Tibial nerve (tissue), 4 donors: ENCODE results near the gene COMMD2. TPM values are rescaled to one million over a fixed set of nuclear protein-coding genes. Genes with fewer than 3 reads are reported as not detected.

Experiments
- DNase-seq, 2 donors: peaks; one replicate each; pipeline ENCODE4 v3.0.0-alpha.2; 2019; ENCODE audit warnings: low spot score in 2 of 2
- H3K27ac ChIP-seq, 4 donors: fragments of 200-600 bp; sonication (generic) in 3 of 4; one replicate each; pipeline ENCODE4 v1.5.1; 2017 to 2019; ENCODE audit warnings: mild to moderate bottlenecking in 1 of 4
- H3K27me3 ChIP-seq, 2 donors: fragments of 200-600 bp; sonication (generic) in 1 of 2; one replicate each; pipeline versions ENCODE4 v1.5.1 to v1.6.0; 2017 to 2019
- H3K36me3 ChIP-seq, 3 donors: fragments of 200-600 bp; sonication (generic); one replicate each; pipeline ENCODE4 v1.5.1; 2018 to 2019
- H3K4me1 ChIP-seq, 4 donors: fragments of 200-600 bp; sonication (generic) in 3 of 4; one replicate each; pipeline ENCODE4 v1.5.1; 2017 to 2019
- H3K4me3 ChIP-seq, 4 donors: fragments of 200-600 bp; sonication (generic) in 3 of 4; one replicate each; pipeline ENCODE4 v1.5.1; 2017 to 2019; ENCODE audit warnings: mild to moderate bottlenecking in 1 of 4, moderate library complexity in 1 of 4
- H3K9me3 ChIP-seq, 4 donors: fragments of 200-600 bp; sonication (generic) in 3 of 4; one replicate each; pipeline ENCODE4 v1.5.1; 2017 to 2019
- CTCF ChIP-seq, 5 experiments: fragments of 200-600 bp in 3 of 5; fragments of 450-650 bp in 2 of 5; sonication (generic) in 3 of 5; IDR thresholded peaks; one replicate each; pipeline ENCODE4 v1.5.1; 2016 to 2019; ENCODE audit warnings: antibody characterized with exemption in 5 of 5, mild to moderate bottlenecking in 3 of 5, moderate library complexity in 2 of 5
- EP300 ChIP-seq, 2 donors: sonication (generic); formaldehyde crosslinking; IDR thresholded peaks; one replicate each; pipeline ENCODE4 v1.6.1; 2017; ENCODE audit warnings: antibody characterized with exemption in 2 of 2, mild to moderate bottlenecking in 1 of 2
- POLR2A ChIP-seq, 2 donors: fragments of 450-650 bp; IDR thresholded peaks; one replicate each; pipeline ENCODE4 v1.6.1; 2017; ENCODE audit warnings: antibody characterized with exemption in 2 of 2, mild to moderate bottlenecking in 2 of 2, moderate library complexity in 2 of 2
- whole genome bisulfite sequencing, 2 donors: methylation state at CpG; one replicate each; pipeline ENCODE4 v1.1.5; 2018; 5-methylcytosine and 5-hydroxymethylcytosine counted together
- total RNA-seq, 4 donors: library from RNA; depleted of rRNA; stranded (reverse); fragments of >200 nt; gene quantifications; one replicate each; pipeline ENCODE4 v1.1.0, GENCODE V29; 2016

The COMMD2 gene
- total RNA-seq, 4 donors from 2014 or later, result 18.6 to 28.2 (median 22.3) TPM

GRCh38 chr3:149723781-149724180 lies 28.5 kb downstream of the COMMD2 start:
- Histone ChIP-seq H3K27me3 (no peaks in the 10 kb centered on the region), H3K9me3 (peaks cover 0 to 16% (median 3%) of the 10 kb centered on the region in 4 donors), H3K27ac (no peak overlapping the region), H3K36me3 (peaks cover 0 to 7% (median 0%) of the 10 kb centered on the region in 3 donors), H3K4me1 (no peaks in the 10 kb centered on the region), H3K4me3 (no peak overlapping the region)
- no peak for DNase-seq
- TF ChIP-seq EP300 (IDR thresholded peaks at IDR 0.05), result no peak
- TF ChIP-seq CTCF (IDR thresholded peaks at IDR 0.05), result no peak
- TF ChIP-seq POLR2A (IDR thresholded peaks at IDR 0.05), result no peak

- Histone ChIP-seq H3K4me3 (no peak overlapping the region), H3K27ac (no peak overlapping the region), H3K9me3 (peaks cover 0 to 16% (median 3%) of the 10 kb centered on the region in 4 donors), H3K27me3 (no peaks in the 10 kb centered on the region), H3K4me1 (peaks cover 0 to 7% (median 3%) of the 10 kb centered on the region in 4 donors), H3K36me3 (peaks cover 0 to 7% (median 0%) of the 10 kb centered on the region in 3 donors)
- 88 to 90% methylated on average over 2 of the region's 2 CpGs for WGBS, 2 donors
- TF ChIP-seq EP300 (IDR thresholded peaks at IDR 0.05), result no peak
- no peak for TF ChIP-seq POLR2A (IDR thresholded peaks at IDR 0.05)
- no peak for TF ChIP-seq CTCF (IDR thresholded peaks at IDR 0.05)
- DNase-seq, result no peak
These were observed 31.4 kb downstream of the COMMD2 start for GRCh38 chr3:149720918-149721317.

- no peak for TF ChIP-seq POLR2A (IDR thresholded peaks at IDR 0.05)
- TF ChIP-seq EP300 (IDR thresholded peaks at IDR 0.05), result peak in 1 of 2 donors; percentile 28
- TF ChIP-seq CTCF (IDR thresholded peaks at IDR 0.05), result peak; percentile 57 to 87 (median 65)
- H3K27me3 ChIP-seq, result no peaks in the 10 kb centered on the region
- H3K9me3 ChIP-seq, result peaks cover 0 to 16% (median 3%) of the 10 kb centered on the region in 4 donors
- H3K27ac ChIP-seq, result peak overlapping the region in 2 of 4 donors; percentile 17 to 22
- no peak overlapping the region for H3K4me3 ChIP-seq
- WGBS, 2 donors, result 9 to 12% methylated on average over 2 of the region's 2 CpGs
- H3K4me1 ChIP-seq, result peaks cover 0 to 7% (median 3%) of the 10 kb centered on the region in 4 donors
- peak; percentile 36 to 87 for DNase-seq
- no peaks in the 10 kb centered on the region for H3K36me3 ChIP-seq
These were observed 34.8 kb downstream of the COMMD2 start for GRCh38 chr3:149717391-149718056.

GRCh38 chr3:149716984-149717383 lies 35.3 kb downstream of the COMMD2 start:
- Histone ChIP-seq H3K27ac (peak overlapping the region in 2 of 4 donors; percentile 17 to 22), H3K36me3 (no peaks in the 10 kb centered on the region), H3K4me1 (peaks cover 0 to 7% (median 3%) of the 10 kb centered on the region in 4 donors), H3K27me3 (no peaks in the 10 kb centered on the region), H3K9me3 (peaks cover 0 to 15% (median 3%) of the 10 kb centered on the region in 4 donors), H3K4me3 (no peak overlapping the region)
- DNase-seq, result no peak
- WGBS, 2 donors, result 70 to 71% methylated on average over 6 of the region's 6 CpGs
- no peak for TF ChIP-seq EP300 (IDR thresholded peaks at IDR 0.05)
- TF ChIP-seq CTCF (IDR thresholded peaks at IDR 0.05), result no peak
- TF ChIP-seq POLR2A (IDR thresholded peaks at IDR 0.05), result no peak

GRCh38 chr3:149715247-149715646 lies 37.0 kb downstream of the COMMD2 start:
- no peaks in the 10 kb centered on the region for H3K9me3 ChIP-seq
- H3K4me3 ChIP-seq, result no peak overlapping the region
- WGBS, 2 donors, result 94% methylated on average over 11 to 13 of the region's 13 CpGs
- H3K27me3 ChIP-seq, result no peaks in the 10 kb centered on the region
- H3K4me1 ChIP-seq, result peaks cover 0 to 7% (median 3%) of the 10 kb centered on the region in 4 donors
- no peak for DNase-seq
- no peaks in the 10 kb centered on the region for H3K36me3 ChIP-seq
- TF ChIP-seq EP300 (IDR thresholded peaks at IDR 0.05) (no peak), POLR2A (IDR thresholded peaks at IDR 0.05) (no peak), CTCF (IDR thresholded peaks at IDR 0.05) (no peak)
- H3K27ac ChIP-seq, result no peak overlapping the region
